GM23338 (cell line): ENCODE measurements around the gene ZFYVE21. TPM values are rescaled to one million over a fixed set of nuclear protein-coding genes. Genes with fewer than 3 reads are reported as not detected.

Source experiments
- ETS1 ChIP-seq: IDR thresholded peaks from 2 replicates; pipeline ENCODE4 v1.6.1; 2016; ENCODE audit warnings: antibody characterized with exemption
- EZH2 ChIP-seq: fragments of 200-600 bp; sonication (generic); IDR thresholded peaks from one replicate; pipeline ENCODE4 v1.8.0; 2017; ENCODE audit warnings: antibody characterized with exemption, mild to moderate bottlenecking, low read depth; ENCODE audit not compliant: unreplicated experiment
- JUNB ChIP-seq: IDR thresholded peaks from one replicate; pipeline ENCODE4 v1.6.1; 2016; ENCODE audit warnings: antibody characterized with exemption; ENCODE audit not compliant: unreplicated experiment
- POLR2AphosphoS5 ChIP-seq: IDR thresholded peaks from 2 replicates; pipeline ENCODE4 v1.6.1; 2016; ENCODE audit warnings: antibody characterized with exemption, low read depth
- REST ChIP-seq: IDR thresholded peaks from one replicate; pipeline ENCODE4 v1.6.1; 2018; ENCODE audit warnings: antibody characterized with exemption; ENCODE audit not compliant: unreplicated experiment
- ZNF462 ChIP-seq: fragments of 250-450 bp; sonication (Bioruptor Pico); IDR thresholded peaks from 2 replicates; pipeline ENCODE4 v1.5.0; 2020; ENCODE audit warnings: mild to moderate bottlenecking, moderate library complexity
- polyA plus RNA-seq: library from polyadenylated mRNA; unstranded; fragments of >200 nt; fragmentation: Nextera tagmentation; extraction: Ambion mirVana; gene quantifications from 2 replicates; pipeline ENCODE4 v1.2.1, GENCODE V29; 2016
- total RNA-seq: library from RNA; depleted of rRNA; stranded (reverse); fragments of >200 nt; shearing (Covaris generic); gene quantifications from 2 replicates; pipeline ENCODE4 v1.2.3, GENCODE V29; 2014

The ZFYVE21 gene
- total and polyA plus RNA-seq, 2 experiments from 2014 or later, result 88.0 to 89.6 TPM

- TF ChIP-seq ZNF462 (CRISPR knock-in tag) (no peak), REST (no peak), ETS1 (no peak), EZH2 (no peak), POLR2AphosphoS5 (no peak), JUNB (no peak)
These were observed 23.5 kb upstream of the ZFYVE21 start (continued) for GRCh38 chr14:103692159-103692558.
